H1 (cell line): ENCODE data around the gene HAGH. TPM values are rescaled to one million over a fixed set of nuclear protein-coding genes. Genes with fewer than 3 reads are reported as not detected.

ENCODE experiments used
- RAD21 ChIP-seq, 2 experiments: IDR thresholded peaks in 1 of 2; conservative IDR thresholded peaks in 1 of 2; 2 replicates each; pipeline ENCODE4 v1.6.1; 2011; ENCODE audit warnings: low read depth in 2 of 2, low read length in 2 of 2, improper control_type of control experiment in 1 of 2, inconsistent platforms in 1 of 2, mild to moderate bottlenecking in 1 of 2, moderate library complexity in 1 of 2
- polyA plus RNA-seq, 7 experiments: library from polyadenylated mRNA; depleted of rRNA in 3 of 7; stranded (reverse) in 5 of 7; unstranded in 2 of 7; fragments of >200 nt in 5 of 7; fragments of 200-250 nt in 2 of 7; gene quantifications; 1 replicate in 5 of 7; 2 replicates in 1 of 7; 4 replicates in 1 of 7; pipeline versions ENCODE4 v1.2.1 to v1.2.3, GENCODE V29; 2011 to 2013; ENCODE audit warnings: missing spikeins in 2 of 7, mixed read lengths in 2 of 7
- total RNA-seq: library from RNA; stranded (reverse); fragmentation: NEBNext Ultra II Directional; extraction: Animal tissue kit (Norgen Biotek cat#: 25700); gene quantifications from 2 replicates; pipeline ENCODE4 v1.2.1, GENCODE V29; 2021
- TF ChIP-seq, protein P1 (sequence below), 3 experiments: IDR thresholded peaks; 1 replicate in 2 of 3; 2 replicates in 1 of 3; pipeline versions ENCODE4 v1.5.1 to v1.6.1; 2011; ENCODE audit warnings: low read length in 3 of 3, mild to moderate bottlenecking in 3 of 3, inconsistent platforms in 2 of 3, low read depth in 1 of 3, moderate library complexity in 1 of 3; ENCODE audit not compliant: insufficient read depth in 1 of 3; ENCODE audit errors: control extremely low read depth in 1 of 3

The HAGH gene
- total and polyA plus RNA-seq, 2 of the 8 experiments (the other 6 are each of a cell fraction or from before 2014, with no cell fraction given): 28.7 to 40.6 TPM

DNA sequence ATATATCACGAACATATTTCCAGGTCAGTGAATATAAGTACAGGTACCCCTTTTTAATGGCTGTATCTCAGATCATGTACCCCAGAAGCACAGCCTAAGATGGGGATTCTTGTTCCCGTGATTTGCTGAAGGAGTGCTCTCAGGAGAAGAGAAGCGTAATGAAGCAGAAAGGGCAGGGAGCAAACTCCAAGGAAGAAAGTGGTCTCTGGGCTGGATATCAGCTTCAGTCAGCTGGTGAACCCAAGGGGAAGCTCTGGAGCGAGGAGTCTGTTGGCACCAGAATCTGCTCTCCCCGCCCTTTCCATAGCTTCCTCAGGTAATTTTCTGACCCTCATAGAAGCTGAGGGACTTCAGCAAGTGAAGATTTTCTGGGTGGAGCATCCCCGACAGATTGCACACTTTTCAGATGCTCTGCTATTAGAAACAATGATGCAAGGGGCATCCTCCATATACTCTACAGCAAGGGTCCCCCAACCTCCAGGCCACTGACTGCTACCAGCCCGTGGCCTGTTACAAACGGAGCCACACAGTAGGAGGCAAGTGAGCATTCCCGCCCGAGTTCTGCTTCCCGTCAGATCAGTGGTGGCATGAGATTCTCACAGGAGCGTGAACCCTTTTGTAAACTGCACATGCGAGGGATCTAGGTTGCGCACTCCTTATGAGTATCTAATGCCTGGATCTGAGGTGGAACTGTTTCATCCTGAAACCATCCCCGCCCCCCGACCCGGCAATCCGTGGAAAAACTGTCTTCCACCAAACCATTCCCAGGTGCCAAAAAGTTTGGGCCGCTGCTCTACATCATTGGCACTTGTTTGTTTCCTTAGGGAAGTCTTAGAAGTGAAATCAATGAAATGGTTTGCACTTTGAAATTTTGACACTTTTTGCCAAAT, 4.8 kb upstream of the HAGH start (continued):
- TF ChIP-seq, protein P1, sequence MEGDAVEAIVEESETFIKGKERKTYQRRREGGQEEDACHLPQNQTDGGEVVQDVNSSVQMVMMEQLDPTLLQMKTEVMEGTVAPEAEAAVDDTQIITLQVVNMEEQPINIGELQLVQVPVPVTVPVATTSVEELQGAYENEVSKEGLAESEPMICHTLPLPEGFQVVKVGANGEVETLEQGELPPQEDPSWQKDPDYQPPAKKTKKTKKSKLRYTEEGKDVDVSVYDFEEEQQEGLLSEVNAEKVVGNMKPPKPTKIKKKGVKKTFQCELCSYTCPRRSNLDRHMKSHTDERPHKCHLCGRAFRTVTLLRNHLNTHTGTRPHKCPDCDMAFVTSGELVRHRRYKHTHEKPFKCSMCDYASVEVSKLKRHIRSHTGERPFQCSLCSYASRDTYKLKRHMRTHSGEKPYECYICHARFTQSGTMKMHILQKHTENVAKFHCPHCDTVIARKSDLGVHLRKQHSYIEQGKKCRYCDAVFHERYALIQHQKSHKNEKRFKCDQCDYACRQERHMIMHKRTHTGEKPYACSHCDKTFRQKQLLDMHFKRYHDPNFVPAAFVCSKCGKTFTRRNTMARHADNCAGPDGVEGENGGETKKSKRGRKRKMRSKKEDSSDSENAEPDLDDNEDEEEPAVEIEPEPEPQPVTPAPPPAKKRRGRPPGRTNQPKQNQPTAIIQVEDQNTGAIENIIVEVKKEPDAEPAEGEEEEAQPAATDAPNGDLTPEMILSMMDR (IDR thresholded peaks at IDR 0.05; ENCODE audit: control extremely low read depth in 1 of 3, insufficient read depth in 1 of 3, low read depth in 1 of 3, low read length in 3 of 3): no peak
- no peak for TF ChIP-seq RAD21 (IDR thresholded peaks at IDR 0.05 in 1 of 2, conservative IDR thresholded peaks at IDR 0.05 in 1 of 2; ENCODE audit: low read depth in 2 of 2, low read length in 2 of 2)
